Measurements from ENCODE around the gene MYH9.

Gene MYH9

DNA sequence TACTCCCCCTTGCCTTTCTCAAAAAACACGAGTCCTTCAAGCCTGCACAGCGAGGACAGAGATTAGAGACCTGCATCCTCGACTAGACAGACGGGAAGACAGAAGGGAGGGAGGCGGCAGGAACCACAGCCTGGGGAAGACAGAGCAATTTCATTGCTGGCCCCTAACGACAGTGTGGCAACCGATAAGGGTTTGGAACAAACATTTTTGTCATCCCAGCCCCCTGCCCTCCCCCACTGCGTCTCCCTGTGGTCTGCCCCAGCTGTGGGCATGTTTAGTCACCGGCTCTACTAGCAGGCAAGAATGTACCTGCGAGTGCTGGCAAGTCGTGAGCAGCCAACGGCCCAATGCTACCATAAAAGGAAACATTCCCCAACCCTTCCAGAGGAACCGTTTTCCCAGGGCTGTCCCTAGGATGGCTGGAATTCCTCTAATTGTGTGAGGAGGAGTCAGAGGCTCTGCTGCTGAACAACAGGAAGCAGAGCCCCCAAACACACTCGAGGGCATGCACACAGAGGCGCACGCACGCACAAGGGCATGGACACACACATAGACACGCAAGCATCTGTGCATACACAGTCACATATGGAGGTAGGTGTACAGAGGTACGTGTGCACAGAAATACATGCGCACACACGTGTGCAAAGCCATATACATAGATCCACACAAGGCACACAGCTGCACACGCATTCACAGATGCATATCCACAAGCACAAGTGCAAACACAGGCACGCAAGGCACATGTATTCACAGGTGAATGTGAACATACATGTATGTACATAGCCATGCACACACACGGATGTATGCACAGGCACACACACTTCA lies 58.3 kb downstream of the MYH9 start:
- DNase-seq = peak; percentile 100

DNA sequence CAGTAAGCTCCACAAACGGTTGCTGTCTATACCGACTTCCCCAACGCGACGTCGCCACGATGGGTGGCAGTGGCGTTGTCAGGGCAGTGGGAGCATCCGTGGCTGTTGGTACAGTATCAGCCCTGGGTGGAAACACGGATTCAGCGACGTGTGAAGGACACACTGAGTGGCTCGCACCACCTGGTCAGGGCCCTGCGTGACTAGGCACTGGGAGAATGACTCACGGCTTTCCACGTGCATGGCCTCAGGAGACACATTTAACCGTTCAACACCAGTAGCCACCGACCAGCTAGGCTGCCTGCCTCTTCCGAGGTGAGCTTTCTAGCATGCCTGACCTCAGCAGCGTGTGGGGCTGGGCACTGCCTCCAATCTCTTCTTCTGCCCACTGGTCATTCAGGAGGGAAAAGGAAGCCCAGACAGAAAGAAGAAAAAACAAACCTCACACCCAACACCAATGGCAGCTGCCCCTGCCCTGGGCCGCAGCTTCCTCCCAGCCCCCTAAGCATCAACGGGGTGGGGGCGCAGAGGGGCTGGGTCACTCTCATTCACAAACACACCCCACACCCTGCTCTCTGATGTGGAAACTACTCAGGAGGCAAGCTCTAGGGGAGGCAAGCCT lies 59.0 kb downstream of the MYH9 start:
- DNase-seq = peak; percentile 92

DNA sequence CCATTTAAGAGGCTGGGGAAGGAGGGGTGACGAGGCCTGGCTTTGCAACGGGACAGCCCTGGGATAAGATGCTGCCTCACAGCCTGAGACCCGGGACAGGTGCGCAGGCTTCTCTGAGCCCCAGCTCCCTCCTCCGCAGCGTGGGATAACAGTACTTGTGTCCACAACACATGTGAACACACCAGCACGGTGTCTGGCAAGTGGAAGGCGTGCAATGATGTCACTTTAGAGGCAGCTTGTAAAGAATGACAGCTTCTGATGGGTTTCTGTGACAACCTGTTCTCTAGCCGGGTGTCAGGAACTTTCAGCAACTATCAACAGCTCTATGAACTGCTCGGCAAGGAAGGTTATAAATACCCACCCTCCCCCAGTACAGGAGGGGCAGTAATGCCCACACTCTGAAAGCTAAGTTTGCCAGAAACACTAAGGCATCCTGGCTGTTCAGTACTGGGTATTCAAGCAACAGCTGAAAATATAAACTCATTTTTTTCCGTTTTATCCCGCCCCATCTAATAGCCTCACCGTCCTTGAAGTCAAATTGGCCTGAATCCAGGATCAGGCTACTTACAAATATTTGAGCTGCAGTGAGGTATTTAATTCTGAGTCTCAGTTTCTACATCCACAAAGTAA lies 59.7 kb downstream of the MYH9 start:
- DNase-seq = peak; percentile 38

DNA sequence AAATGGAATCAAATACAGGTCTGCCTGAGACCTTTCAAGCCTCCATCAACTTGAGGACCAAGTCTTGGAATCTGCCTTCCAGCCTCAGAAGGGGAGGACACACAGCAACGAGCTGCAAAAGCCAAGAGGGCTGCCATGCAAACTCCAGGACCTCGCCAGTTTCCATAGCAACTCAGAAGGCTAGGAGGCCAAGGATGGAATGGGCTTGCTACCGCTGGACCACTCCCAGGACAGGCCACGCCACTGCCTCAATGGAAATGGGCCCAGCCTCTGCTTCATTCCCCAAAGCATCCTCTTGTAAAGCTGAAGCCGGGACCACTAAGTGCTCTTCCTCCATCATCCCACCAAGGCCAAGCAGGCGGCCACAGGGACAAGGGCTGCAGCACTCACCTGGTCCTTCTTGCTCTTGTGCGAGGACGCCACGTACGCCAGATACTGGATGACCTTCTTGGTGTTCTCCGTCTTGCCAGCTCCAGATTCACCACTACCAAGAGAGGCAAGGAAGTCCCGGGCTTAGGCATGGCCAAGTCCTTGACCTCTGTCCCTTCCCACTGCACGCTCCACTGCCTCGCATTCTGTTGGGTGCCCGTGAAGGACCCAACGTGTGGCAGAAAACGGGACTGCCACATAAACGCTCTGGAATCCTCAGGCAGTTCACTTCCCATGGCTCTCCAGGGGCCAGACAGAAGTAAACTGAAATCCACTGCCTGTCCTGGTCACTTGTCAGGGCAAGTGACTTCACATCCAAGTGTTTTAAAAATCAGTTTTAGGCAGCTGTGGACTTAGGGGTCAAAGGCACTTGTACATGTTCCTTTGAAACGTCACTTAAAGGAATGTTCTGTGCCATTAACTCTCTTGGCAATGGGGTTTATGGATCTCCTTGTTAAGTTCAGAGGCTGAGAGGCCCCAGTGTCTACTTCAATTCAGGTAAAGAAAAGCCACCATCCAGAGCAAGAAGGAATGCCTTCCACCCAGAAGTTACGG lies 61.3 kb downstream of the MYH9 start:
- no peak for DNase-seq

DNA sequence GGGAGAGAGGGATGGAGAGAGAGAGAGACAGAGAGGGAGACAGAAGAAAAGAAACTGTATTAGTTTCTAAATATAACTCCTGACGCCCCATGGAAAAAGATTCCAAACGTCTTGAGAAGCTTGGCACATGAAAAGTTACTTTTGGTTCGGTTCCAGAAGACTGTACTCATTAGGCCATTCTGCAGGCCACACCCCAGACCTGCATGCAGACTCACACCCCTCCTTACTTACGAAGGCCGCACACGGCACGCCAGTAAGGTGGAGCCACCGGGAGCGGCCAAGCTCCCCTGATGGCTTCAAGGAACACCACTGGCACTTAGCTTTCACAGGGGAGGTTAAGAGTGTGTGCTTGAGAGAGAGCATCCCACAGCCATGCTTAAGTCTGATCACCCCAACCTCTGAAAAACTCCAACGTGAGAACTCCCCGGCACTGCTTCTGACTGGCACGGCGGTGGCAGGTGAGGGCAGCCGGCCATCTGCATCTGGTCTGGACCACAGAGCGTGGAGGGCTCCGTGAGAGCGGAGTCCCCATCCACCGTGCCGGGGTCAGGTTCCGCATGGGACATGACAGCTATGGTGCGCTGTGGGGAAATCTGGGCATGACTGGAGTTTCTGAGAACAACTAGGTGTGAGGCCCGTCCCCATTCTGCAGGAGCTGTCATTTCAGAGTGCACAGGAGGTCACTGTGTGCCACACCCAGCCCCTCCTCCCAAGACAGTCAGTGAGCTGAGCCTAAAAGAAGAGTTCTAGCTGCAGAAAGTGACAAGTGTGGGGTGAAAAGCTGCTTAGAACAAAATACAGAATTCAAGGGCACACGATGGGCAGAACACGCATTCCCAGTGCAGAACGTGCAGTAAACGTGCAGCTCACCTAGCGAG lies 62.4 kb downstream of the MYH9 start:
- DNase-seq = peak; percentile 57

DNA sequence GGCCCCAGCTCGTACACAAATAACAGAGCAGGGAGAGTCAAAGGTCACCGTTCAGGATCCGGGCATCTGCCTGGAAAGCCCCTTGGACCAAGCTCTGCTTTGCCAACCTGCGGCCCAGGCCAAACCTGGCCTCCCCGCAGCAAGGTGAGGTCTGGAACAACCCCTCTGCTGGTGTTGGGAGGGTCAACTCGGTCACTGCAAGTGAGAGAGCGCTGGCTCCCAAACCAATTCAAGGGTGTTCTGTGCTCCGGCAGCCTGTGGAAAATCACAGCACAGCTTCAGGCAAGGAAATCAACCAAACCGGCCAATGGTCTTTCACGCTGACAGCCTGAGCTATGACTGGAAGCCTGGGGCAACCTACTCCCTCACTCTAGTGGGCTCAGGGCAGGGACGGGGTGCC lies 63.4 kb downstream of the MYH9 start:
- DNase-seq = no peak

DNA sequence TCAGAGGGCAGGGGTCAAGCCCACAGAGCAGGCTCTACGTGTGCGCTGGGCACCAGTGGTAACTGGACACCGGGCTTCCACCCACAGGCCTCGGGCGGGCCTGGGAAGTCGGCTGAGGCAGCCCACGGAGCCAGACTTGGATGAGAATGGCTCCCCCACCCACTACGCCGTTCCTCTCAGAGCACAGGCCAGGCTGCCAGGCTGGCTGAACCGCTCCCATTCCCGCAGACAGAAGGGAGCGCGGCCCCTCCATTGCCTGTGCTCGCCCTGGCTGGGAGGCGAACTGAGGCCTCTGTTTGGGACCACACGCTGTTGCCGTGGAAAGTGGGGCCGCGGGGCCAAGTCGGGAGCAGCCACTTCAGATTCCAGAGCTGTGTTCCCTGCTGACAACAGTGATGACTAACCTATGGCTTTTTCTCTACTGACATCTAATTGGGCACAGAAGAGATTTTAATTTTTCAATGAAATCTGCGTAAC lies 63.9 kb downstream of the MYH9 start:
- DNase-seq = no peak

DNA sequence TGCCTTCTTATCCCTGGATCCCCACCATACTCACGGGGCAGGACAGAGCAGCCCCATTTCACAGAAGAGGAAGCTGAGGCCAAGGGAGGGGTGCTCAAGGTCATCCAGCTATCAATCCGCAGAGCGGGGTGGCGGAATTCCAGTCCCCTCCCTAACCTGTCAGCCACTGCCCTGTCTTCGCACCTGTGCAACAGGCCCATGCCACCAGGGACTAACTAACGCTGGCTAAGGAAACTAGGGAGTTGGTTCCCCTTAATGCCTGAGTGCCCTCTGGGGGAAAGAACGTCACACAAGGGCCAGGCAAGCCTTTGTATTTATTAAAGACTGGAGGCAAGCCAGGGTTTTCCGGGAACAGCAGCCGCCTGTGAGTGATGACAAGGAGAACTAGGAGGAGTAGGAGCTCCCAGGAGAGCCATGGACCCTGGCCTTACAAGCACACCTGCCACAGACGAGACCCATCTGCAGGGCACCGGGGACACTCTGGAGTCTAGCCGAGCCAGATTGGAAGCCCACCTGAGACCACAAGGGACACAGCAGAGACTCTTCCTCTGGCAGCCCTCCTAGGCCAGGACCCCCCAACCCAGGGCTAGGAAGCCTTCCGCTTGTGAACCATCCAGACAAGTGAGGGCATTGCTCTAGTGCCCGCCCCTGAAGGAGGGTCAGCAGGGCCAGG lies 64.4 kb downstream of the MYH9 start:
- DNase-seq = no peak

DNA sequence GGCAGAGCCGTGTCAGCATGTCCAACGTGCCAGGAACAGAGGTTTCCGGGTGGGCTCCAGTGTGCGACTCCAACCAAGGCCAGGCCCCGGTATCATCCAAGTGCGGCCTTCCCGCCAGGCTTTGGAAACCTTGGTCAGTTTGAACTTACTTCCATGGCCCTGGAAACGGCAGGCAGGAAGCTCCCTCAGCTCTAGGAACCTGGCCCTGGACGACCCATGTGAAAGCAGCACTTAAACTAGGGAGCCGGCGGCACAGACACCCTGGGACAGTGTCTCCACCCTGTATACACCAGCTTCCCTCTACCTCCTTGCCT lies 65.2 kb downstream of the MYH9 start:
- DNase-seq = no peak

DNA sequence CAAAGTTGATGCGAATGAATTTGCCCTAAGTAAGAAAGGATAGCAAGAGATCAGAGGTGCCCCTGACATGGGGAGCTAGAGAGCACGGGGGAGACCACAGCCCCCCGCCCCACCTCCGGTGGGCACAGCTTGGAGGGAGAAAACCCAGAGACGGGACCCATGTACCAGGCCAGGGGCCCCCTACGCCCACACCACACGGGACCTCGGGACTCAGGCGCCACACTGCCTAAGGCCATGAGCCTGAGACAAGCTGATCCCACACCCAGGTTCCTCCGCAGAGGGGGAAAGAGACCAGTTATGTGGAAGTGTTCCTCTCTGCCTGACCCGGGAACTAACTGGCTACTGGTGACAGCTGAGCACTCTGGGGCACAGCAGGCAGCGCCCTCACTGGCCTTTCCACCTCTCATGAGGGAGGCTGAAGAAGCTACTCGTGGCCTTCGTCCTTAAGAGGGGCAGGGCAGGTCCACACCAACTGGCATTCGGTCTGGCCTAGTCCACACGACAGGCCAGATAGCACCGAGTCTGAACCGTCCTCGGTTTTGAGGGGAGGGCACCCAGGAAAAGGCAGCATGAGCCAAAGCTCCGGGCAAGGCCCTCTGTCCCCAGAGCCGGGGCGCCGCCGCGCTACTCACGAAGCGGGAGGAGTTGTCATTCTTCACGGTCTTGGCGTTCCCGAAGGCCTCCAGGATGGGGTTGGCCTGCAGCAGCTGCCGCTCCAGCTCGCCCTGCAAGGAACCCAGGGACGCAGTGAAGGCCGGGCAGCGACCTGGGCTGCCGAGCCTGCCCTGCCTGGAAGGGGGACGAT lies 65.8 kb downstream of the MYH9 start:
- DNase-seq = no peak

DNA sequence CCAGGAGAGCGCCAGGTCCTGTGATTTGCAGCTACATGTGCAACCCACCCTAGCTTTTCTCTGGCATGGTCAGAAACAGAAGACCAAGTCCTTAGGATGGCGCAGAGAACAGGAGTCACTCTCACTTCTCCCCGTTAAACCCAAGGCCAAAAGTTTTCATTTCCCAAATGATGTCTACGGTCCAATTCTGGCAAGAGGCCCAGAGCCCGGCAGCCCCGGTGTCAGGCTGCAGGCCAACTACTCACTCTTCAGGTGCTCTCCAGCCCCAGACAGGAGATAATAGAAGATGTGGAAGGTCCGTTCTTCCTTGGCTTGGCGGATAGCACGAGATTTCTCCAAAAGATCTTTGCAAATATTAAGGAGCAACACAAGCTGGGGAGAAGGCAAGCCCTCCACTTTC lies 67.2 kb downstream of the MYH9 start:
- no peak for DNase-seq

DNA sequence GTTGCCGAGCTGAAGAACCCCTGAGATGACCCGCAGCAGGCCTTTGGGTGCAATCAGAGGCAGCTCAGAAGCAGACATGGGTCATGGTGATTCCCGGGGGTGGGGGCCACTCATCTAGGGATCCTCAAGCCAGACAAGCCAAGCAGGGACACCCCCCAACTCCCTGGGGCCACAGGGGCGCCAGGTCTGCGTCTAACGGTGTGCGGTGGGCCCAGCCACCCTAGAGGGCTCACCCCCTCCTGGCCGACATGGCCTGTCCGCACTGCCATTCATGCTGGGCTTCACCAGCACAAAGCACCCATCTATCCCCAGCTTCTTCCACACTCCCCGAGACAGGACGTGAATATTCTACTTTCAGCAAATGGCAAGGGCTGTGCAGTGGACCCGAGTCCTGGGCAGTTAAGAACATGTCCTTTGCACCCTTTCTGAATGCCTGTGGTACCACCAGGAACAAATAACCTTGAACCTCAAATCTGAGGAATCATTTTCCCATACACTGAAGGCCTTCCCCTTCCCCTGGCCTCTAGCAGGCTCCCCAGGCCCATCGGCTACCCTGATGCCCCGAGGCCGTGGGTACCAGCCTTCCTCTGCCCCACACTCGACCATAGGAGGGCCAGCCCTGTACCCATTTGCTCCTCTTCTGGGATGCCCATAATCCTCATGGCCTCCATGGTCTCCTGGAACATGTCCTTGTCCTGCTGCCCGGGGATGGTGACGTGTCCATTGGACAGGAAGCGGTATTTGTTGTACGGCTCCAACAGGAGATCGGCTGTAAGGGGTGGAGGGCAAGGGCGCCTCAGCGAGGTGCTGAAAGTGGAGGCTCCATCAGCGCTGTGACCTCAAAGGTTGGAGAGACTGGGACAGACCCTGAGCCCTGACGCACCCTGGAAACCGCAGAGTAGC lies 67.9 kb downstream of the MYH9 start:
- no peak for DNase-seq

DNA sequence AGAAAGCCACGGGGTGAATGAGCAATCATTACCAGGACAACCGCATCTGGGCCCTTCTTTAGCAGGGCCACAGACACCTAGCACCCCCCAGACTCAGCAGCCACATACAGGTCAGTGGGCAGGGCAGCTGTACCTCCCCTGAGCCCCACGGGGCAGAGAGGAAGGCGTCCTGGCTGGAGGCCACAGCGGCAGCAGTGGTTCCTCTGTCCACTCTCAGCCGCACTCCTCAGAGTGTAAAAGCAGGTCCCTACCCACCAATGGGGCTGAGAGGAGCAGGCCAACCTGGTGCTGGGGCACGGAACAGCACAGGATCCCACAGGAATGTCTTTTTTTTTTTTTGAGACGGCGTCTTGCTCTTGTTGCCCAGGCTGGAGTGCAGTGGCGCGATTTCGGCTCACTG lies 69.3 kb downstream of the MYH9 start:
- no peak for DNase-seq

DNA sequence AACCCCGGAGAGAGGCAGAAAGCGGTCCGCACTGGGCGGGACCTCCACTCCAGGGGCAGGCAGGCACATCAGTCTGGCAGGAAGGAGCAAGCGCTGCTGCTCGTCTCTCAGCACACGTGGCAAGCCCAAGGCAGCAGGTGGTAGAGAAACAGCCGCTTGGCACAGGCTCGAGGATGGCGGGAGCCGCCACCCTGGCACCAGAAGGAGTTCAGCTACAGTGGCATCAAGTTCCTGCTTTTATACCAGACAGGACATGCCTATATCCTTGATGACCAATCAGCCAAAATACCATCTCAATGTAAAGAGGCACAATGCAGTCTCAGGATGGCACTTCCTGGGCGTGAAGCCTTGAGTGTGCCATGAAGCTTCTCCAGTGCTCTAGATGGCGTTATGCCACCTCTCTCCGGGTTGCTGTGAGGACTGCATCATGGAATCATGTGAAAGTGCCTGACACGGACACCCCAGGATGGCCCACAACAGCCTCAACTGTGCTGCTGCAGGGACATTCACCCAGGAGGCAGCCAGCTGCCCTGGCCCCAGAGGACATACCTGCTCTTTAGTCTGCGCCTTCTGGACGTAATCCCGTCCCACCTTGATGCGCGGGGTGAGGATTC lies 70.0 kb downstream of the MYH9 start:
- no peak for DNase-seq

DNA sequence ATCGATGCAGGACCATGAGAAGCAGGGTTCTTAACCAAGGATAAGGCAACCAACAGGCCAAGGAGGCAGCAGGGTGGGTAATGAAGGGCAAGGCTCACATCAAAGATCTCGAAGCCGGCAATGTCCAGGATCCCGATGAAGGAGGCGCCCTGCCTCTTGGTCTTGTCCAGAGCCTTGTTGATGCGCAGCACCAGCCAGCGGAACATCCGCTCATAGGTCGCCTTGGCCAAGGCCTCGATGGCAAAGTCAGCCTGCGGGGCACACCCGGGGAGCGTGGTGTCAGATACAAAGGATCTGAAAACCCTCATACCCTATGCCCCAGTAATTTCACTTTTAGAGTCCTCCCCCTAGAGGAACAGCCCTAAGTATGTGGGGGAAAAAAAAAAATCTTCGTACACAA lies 71.3 kb downstream of the MYH9 start:
- no peak for DNase-seq

DNA sequence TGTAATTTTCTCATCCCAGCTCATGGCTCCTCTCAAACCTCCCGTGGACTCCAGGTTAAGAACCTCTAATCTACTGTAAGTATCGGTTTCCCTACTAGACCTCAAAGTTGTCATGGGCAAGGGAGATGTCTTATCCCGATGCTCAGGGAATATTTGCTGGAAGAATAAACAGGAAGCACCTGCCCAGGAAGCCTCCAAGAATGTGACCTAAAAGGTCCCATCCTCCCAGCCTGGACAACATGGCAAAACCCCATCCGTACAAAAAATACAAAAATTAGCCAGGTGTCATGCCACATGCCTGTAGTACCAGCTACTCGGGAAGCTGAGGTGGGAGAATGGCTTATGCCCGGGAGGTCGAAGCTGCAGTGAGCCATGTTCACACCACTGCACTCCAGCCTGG lies 72.4 kb downstream of the MYH9 start:
- DNase-seq = no peak

DNA sequence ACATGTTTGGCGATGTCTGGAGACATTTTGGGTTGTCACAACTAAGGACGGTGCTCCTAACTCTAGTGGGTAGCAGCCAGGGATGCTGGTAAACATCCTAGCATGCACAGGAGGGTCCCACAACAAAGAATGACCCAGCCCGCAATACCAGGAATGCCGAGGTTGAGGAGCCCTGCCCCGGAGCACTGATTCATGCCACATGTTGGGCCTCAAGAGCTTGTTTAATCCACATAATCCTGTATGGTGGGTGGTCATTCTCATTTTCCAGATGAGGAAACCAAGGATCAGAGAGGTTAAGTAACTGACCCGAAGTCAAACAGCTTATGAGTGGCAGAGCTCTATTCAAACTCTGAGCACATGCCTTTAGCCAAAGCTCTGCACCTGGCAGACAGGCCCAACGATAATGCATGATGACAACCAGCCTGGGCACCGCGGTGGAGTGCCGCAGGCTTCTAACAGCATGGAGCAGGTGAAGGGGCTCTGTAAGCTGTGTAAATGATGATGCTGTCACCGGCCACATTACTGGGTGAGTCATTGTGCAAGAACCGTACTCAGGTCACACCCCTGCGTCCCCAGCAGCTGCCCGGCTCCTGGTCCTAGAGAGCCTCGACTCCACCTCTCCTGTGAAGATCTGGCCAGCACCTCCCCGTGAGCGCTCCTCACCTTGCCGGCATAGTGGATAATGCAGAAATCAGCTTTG lies 76.2 kb downstream of the MYH9 start:
- DNase-seq = peak; percentile 40

DNA sequence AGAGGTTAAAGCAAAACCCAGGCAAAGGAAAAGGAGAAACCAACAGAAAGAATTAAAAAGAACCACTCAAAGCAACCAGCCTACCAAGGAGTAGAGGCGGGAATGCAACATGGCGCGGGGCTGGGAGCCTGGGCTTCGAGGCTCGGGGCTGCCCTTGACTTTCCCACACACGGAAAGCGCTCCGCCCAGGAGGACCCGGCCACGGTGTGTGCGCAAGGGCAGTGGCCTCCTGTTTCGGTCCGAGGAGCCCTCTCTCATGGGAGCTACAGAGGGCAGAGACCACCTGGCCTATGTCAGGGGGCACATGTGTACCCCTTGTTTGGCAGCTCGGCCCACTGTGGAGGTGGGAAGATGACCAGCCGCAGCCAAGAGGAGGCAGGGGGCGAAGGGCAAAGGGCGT lies 78.9 kb downstream of the MYH9 start:
- DNase-seq = no peak
